ENCODE measurements around the gene GLYATL3.

GLYATL3 gene

GRCh38 chr6:49570474-49571079, 70.9 kb downstream of the GLYATL3 start:
- no peak for DNase-seq (ENCODE audit: low spot score)
- TF ChIP-seq CTCF (IDR thresholded peaks at IDR 0.05; ENCODE audit: borderline replicate concordance, control extremely low read depth, extremely low read depth, insufficient read depth, missing control alignments) = no peak
- in situ Hi-C loops (cut with MboI; ENCODE audit: low sequenced_read_pairs, unreplicated experiment) = no loop called here

GRCh38 chr6:49576618-49577017, 76.9 kb downstream of the GLYATL3 start:
- in situ Hi-C loops (cut with MboI; ENCODE audit: low sequenced_read_pairs, unreplicated experiment) = no loop called here
- no peak for DNase-seq (ENCODE audit: low spot score)
- no peak for TF ChIP-seq CTCF (IDR thresholded peaks at IDR 0.05; ENCODE audit: borderline replicate concordance, control extremely low read depth, extremely low read depth, insufficient read depth, missing control alignments)

All from GM13976 (cell line).